GM18951 (cell line): ENCODE measurements around the gene AACS.
"Not testable (repeated sequence)": the region's sequence is repeated elsewhere in the genome, so short reads cannot be mapped to it uniquely, and the experiment has no call there.

Source experiments
- POLR2A ChIP-seq: IDR thresholded peaks from 4 replicates; pipeline ENCODE4 v1.6.1; 2011; ENCODE audit warnings: mild to moderate bottlenecking; ENCODE audit not compliant: insufficient read length, insufficient read depth; ENCODE audit errors: extremely low read depth
- in situ Hi-C: fragments of 300-500 bp; cut with MboI; formaldehyde crosslinking; loops from one replicate; pipeline ENCODE4 v1.12.0; 2022; ENCODE audit warnings: low sequenced_read_pairs, mixed read lengths, inconsistent platforms; ENCODE audit not compliant: unreplicated experiment

The AACS gene

GRCh38 chr12:125111403-125111802 is 46.2 kb downstream of the AACS start:
- in situ Hi-C loops = no loop called here
- TF ChIP-seq POLR2A = no peak

GRCh38 chr12:125112614-125113013 is 47.4 kb downstream of the AACS start:
- in situ Hi-C loops = not testable (repeated sequence)

DNA sequence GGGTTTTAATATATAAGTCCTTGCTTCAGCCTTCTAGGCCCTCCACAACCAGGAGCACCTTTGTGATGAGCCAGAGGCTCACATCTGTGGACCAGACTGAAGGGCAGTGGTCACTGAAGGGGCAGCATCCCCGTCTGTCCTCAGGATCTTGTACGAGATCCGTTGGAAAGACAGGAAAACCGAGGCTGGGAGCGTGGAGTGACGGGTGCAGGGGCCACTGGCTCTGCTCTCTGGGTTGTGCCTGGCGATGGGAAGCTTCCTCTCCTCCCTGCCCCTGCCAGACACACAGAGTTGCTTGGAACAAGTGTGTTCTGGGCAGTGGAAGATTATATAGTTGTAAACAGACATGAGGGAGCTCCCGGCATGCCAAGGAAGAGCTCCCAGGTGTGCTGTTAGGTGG is 48.0 kb downstream of the AACS start:
- no peak for TF ChIP-seq POLR2A
- in situ Hi-C loops = no loop called here

GRCh38 chr12:125113789-125114188 is 48.6 kb downstream of the AACS start:
- TF ChIP-seq POLR2A = no peak
- in situ Hi-C loops = no loop called here

- no peak for TF ChIP-seq POLR2A
- in situ Hi-C loops = no loop called here
Observed at GRCh38 chr12:125114365-125115141, 49.3 kb downstream of the AACS start.

- TF ChIP-seq POLR2A = no peak
- in situ Hi-C loops = no loop called here
Observed at GRCh38 chr12:125120566-125120965, 55.3 kb downstream of the AACS start.

GRCh38 chr12:125121106-125121505 is 55.9 kb downstream of the AACS start:
- TF ChIP-seq POLR2A = no peak
- in situ Hi-C loops = no loop called here

GRCh38 chr12:125122668-125123067 is 57.4 kb downstream of the AACS start:
- in situ Hi-C loops = no loop called here
- TF ChIP-seq POLR2A = no peak

- in situ Hi-C loops = no loop called here
- TF ChIP-seq POLR2A = no peak
Observed at GRCh38 chr12:125124320-125124966, 59.2 kb downstream of the AACS start.

GRCh38 chr12:125125271-125125670 is 60.0 kb downstream of the AACS start:
- no peak for TF ChIP-seq POLR2A
- in situ Hi-C loops = no loop called here

DNA sequence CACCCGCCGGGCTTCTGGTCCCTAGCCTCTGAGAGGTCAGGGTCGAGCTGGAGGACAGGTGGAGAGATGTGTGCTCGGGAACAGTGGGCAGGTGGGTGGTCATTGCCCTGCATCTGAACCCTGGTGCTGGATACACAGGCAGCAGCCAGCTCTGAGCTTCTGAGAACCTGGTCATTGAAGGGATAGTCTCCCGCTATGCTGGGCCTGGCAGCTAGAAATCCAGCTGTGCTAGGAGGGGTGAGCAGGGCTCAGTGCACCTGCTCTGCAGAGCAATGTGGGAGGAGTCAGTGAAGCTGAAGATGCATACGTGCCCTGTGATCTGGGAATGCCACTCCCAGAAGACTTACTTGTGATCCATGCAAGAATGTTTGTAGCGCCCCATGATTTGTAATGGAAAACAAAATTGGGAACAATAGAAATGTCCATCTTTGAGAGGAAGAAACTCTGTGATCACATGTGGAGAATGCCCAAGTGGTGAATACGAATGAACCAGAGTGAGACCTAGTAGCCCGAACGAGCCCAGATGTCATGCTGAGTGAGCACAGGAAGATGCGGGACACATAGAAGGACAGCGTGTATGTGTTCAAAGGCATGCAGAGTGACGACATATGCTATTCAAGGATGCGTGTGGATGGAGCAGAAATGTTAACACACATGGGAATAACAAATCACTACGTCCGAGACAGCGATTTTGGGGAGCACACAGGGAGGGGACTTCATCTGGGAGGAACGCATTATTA is 63.4 kb downstream of the AACS start:
- TF ChIP-seq POLR2A = no peak
- in situ Hi-C loops = no loop called here

GRCh38 chr12:125129179-125129571 is 63.9 kb downstream of the AACS start:
- TF ChIP-seq POLR2A = no peak
- in situ Hi-C loops = no loop called here

- in situ Hi-C loops = no loop called here
- no peak for TF ChIP-seq POLR2A
Observed at GRCh38 chr12:125129591-125130255, 64.5 kb downstream of the AACS start.
